ENCODE data around the gene GOLGA6L4.
"Not testable (repeated sequence)": the region's sequence is repeated elsewhere in the genome, so short reads cannot be mapped to it uniquely, and the experiment has no call there.

GOLGA6L4 gene

GRCh38 chr15:84235573-84235972, at the start of gene GOLGA6L4:
GOLGA6L4 (plus strand) TSS chr15:84235773; CDS start chr15:84235835, 62 bp downstream.
- not testable (repeated sequence) for DNase-seq (ENCODE audit: low spot score)

- not testable (repeated sequence) for DNase-seq (ENCODE audit: low spot score)
Observed at GRCh38 chr15:84192982-84193381, 42.6 kb upstream of the GOLGA6L4 start.

- DNase-seq (ENCODE audit: low spot score), result not testable (repeated sequence)
Observed at GRCh38 chr15:84195603-84196002, 40.0 kb upstream of the GOLGA6L4 start.

- DNase-seq (ENCODE audit: low spot score), result not testable (repeated sequence)
Observed at GRCh38 chr15:84196530-84197188, 38.9 kb upstream of the GOLGA6L4 start.

GRCh38 chr15:84199865-84200264, 35.7 kb upstream of the GOLGA6L4 start:
- not testable (repeated sequence) for DNase-seq (ENCODE audit: low spot score)

- DNase-seq (ENCODE audit: low spot score), result not testable (repeated sequence)
Observed at GRCh38 chr15:84246441-84246840, 10.9 kb downstream of the GOLGA6L4 start.
